Measurements from ENCODE around the gene XPO5.

XPO5 gene

DNA sequence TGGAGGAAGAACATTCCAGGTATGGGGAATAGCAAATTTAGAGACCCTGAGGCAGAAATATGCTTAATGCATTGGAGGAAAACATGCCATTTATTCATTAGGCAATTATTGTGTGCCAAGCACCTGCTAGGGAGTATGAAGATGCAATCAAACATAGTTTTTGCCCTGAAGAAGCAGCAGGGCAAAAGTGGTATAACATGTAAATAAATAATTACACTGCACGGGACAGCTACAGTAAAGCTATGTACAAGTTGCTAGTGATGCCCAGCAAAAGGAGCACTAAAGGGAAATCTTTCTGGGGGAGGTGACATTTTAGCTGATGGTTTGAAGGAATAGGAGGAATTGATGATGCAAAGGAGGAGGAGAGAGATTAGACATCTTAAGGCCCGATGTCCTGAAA lies 99.1 kb downstream of the XPO5 start:
- Histone ChIP-seq H3K4me1 (ENCODE audit: insufficient read depth, low read length) (peaks cover 26% of the 10 kb centered on the region), H3K27ac (ENCODE audit: low read depth, low read length) (no peak overlapping the region), H3K4me3 (ENCODE audit: low read depth in 1 of 2, low read length in 2 of 2) (peak overlapping the region in 1 of 2 donors; percentile 84), H3K9ac (ENCODE audit: low read length) (peak overlapping the region; percentile 1), H3K36me3 (ENCODE audit: insufficient read depth, low read length) (no peaks in the 10 kb centered on the region), H3K9me3 (ENCODE audit: low read length) (no peaks in the 10 kb centered on the region), H3K27me3 (ENCODE audit: control insufficient read depth in 1 of 2, insufficient read depth in 2 of 2, low read length in 2 of 2) (no peaks in the 10 kb centered on the region)

DNA sequence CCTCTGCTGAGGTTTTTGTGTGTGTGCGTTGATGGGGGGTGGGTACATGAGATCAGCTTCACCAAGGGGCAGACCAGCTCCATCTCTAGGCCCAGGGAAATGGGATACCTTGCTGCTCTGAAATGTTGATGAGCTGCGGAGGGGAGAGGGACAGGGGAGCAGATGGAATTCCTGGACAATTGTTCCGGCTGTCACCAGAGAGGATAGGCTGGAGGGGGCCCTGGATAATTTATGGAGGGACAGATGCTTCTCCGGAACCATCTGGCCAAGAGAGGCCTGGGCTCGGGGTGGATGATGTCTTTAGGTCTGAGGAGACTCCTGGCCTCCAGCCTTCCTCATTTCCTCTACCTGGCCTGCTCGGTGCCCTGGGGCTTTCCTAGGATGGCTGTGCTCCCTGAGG lies 100.3 kb downstream of the XPO5 start:
- Histone ChIP-seq H3K27ac (ENCODE audit: low read depth, low read length) (no peak overlapping the region), H3K4me1 (ENCODE audit: insufficient read depth, low read length) (peaks cover 26% of the 10 kb centered on the region), H3K36me3 (ENCODE audit: insufficient read depth, low read length) (no peaks in the 10 kb centered on the region), H3K9me3 (ENCODE audit: low read length) (no peaks in the 10 kb centered on the region), H3K27me3 (ENCODE audit: control insufficient read depth in 1 of 2, insufficient read depth in 2 of 2, low read length in 2 of 2) (no peaks in the 10 kb centered on the region), H3K9ac (ENCODE audit: low read length) (no peak overlapping the region), H3K4me3 (ENCODE audit: low read depth in 1 of 2, low read length in 2 of 2) (no peak overlapping the region)

DNA sequence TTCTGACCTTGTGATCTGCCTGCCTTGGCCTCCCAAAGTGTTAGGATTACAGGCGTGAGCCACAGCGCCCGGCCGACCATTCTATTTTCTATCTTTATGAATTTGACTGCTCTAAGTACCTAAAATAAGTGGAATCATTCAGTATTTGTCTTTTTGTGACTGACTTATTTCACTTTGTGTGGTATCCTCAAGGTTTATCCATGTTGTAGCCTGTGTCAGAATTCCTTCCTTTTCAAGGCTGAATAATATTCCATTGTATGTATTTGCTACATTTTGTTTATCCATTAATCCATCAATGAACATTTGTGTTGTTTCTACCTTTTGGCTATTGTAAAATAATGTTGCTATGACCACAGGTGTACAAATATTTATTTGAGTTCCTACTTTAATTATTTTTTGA lies 103.3 kb downstream of the XPO5 start:
- Histone ChIP-seq H3K4me1 (ENCODE audit: insufficient read depth, low read length) (peaks cover 4% of the 10 kb centered on the region), H3K36me3 (ENCODE audit: insufficient read depth, low read length) (no peaks in the 10 kb centered on the region), H3K27ac (ENCODE audit: low read depth, low read length) (no peak overlapping the region), H3K4me3 (ENCODE audit: low read depth in 1 of 2, low read length in 2 of 2) (no peak overlapping the region), H3K9me3 (ENCODE audit: low read length) (no peaks in the 10 kb centered on the region), H3K9ac (ENCODE audit: low read length) (no peak overlapping the region), H3K27me3 (ENCODE audit: control insufficient read depth in 1 of 2, insufficient read depth in 2 of 2, low read length in 2 of 2) (peaks cover 0 to 6% of the 10 kb centered on the region in 2 donors)

Data from muscle layer of colon (tissue), 2 donors.